ENCODE measurements around the gene CFAP99.

Gene CFAP99

DNA sequence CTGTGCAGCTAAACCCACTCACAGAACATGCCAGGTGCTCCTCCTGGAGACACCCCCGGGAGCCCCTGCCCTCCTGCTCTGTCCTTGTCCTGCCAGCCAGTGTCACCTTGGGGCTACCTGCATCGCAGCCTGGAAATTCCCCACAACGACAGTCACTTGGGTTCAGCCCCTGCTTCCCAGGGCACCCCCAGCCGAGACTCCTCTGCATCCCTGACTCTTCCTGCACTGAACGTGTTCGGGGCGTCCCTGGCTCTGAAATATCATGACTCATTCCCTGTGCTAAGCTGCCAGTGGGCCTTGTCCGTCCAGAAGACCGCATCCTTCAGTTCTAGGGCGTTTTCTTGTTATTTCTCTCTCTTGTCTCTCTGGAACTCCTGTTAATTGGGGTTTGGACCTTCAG is 5.8 kb downstream of the CFAP99 start:
- TF ChIP-seq, protein P1, sequence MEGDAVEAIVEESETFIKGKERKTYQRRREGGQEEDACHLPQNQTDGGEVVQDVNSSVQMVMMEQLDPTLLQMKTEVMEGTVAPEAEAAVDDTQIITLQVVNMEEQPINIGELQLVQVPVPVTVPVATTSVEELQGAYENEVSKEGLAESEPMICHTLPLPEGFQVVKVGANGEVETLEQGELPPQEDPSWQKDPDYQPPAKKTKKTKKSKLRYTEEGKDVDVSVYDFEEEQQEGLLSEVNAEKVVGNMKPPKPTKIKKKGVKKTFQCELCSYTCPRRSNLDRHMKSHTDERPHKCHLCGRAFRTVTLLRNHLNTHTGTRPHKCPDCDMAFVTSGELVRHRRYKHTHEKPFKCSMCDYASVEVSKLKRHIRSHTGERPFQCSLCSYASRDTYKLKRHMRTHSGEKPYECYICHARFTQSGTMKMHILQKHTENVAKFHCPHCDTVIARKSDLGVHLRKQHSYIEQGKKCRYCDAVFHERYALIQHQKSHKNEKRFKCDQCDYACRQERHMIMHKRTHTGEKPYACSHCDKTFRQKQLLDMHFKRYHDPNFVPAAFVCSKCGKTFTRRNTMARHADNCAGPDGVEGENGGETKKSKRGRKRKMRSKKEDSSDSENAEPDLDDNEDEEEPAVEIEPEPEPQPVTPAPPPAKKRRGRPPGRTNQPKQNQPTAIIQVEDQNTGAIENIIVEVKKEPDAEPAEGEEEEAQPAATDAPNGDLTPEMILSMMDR (IDR thresholded peaks at IDR 0.05; ENCODE audit: low read depth, low read length, poor library complexity, severe bottlenecking): no peak
- no peak for TF ChIP-seq EZH2phosphoT487 (IDR thresholded peaks at IDR 0.05; ENCODE audit: borderline replicate concordance, low read length)
- Histone ChIP-seq H3K4me1 (ENCODE audit: control insufficient read depth, low read length) (peaks cover 4% of the 10 kb centered on the region), H3K9me3 (ENCODE audit: control insufficient read depth, insufficient read depth, low read length) (no peaks in the 10 kb centered on the region)

DNA sequence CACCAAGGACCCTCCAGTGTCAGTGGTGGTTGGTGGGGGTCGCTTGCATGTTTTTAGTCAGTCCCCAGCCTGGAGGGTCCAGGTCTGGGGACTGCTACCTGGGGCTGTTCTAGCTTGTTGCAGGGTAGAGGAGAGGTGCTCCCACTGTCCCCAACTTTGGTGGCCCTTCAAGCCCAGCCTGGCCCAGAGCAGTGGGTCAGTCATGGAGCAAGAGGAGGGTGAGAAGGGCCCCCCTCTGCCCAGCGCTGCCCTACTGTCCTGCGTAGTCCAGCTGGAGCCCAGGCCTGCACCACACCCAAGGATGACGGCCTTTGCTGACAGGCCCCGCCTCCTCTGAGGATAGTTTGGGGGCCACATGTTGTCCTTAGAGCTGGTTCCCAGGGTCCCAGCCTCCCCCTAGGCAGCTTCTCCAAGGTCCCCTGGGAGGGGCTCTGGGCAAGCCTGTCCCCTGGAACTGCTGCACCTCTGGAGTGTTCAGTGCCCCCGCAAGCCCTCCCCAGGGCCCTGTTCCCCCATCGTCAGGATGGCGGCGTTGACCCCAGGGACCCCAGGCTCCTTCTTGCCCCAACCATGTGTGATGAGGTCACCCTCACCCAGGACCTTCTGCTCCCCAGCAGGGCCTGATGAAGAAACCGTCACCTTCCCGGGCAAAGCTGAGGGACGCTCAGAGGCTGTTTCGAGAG is 6.8 kb downstream of the CFAP99 start:
- Histone ChIP-seq H3K4me2 (ENCODE audit: low read length) (no peak overlapping the region), H4K20me1 (ENCODE audit: control insufficient read depth, insufficient read depth, low read depth, low read length) (no peaks in the 10 kb centered on the region), H3K9me2 (replicated peaks; ENCODE audit: control insufficient read depth, low read length) (no peaks in the 10 kb centered on the region), H3F3A (ENCODE audit: control insufficient read depth, insufficient read depth) (no peaks in the 10 kb centered on the region), H3K9me3 (ENCODE audit: control insufficient read depth, insufficient read depth, low read length) (no peaks in the 10 kb centered on the region), H3K4me3 (ENCODE audit: low read length) (no peak overlapping the region), H3K27ac (ENCODE audit: low read depth, low read length) (no peak overlapping the region), H3K79me2 (ENCODE audit: control insufficient read depth, low read length) (no peaks in the 10 kb centered on the region), H3K4me1 (ENCODE audit: control insufficient read depth, low read length) (peaks cover 4% of the 10 kb centered on the region; the same call in 1 of the 2 replicates), H3K27me3 (ENCODE audit: control insufficient read depth, low read length) (peaks cover 17% of the 10 kb centered on the region), H3K36me3 (ENCODE audit: control insufficient read depth, low read length) (no peaks in the 10 kb centered on the region)
- TF ChIP-seq, protein P1 (IDR thresholded peaks at IDR 0.05; ENCODE audit: low read depth, low read length, poor library complexity, severe bottlenecking): no peak

More for the DNA sequence above, 5.8 kb downstream of the CFAP99 start:
- Histone ChIP-seq H3K27me3 (ENCODE audit: control insufficient read depth, low read length) (peaks cover 27% of the 10 kb centered on the region), H3K36me3 (ENCODE audit: control insufficient read depth, low read length) (no peaks in the 10 kb centered on the region), H4K20me1 (ENCODE audit: control insufficient read depth, insufficient read depth, low read depth, low read length) (no peaks in the 10 kb centered on the region), H3F3A (ENCODE audit: control insufficient read depth, insufficient read depth) (no peaks in the 10 kb centered on the region), H3K27ac (ENCODE audit: low read depth, low read length) (no peak overlapping the region), H3K79me2 (ENCODE audit: control insufficient read depth, low read length) (no peaks in the 10 kb centered on the region), H3K9me2 (replicated peaks; ENCODE audit: control insufficient read depth, low read length) (no peaks in the 10 kb centered on the region), H3K4me2 (ENCODE audit: low read length) (no peak overlapping the region), H3K4me3 (ENCODE audit: low read length) (no peak overlapping the region)

DNA sequence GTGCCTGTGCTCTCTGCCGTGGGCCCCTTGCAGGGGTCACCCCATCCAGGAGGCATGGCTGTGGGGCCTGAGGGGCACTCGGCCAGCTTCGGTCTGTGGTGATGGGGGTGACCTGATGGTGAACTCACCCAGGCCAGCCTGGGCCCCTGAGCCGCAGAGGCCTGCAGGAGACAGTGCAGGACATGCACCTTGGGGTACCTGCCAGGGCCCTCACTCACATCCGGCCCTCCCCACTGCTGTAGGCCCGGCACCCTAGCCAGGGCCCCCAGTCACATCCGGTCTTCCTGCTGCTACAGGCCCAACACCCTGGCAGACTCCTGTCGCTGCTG is 7.3 kb downstream of the CFAP99 start:
- no peak overlapping the region for H3K4me3 ChIP-seq (ENCODE audit: low read length)
- H4K20me1 ChIP-seq (ENCODE audit: control insufficient read depth, insufficient read depth, low read depth, low read length): no peaks in the 10 kb centered on the region
- H3K9me3 ChIP-seq (ENCODE audit: control insufficient read depth, insufficient read depth, low read length): no peaks in the 10 kb centered on the region
- no peaks in the 10 kb centered on the region for H3K79me2 ChIP-seq (ENCODE audit: control insufficient read depth, low read length)
- no peak overlapping the region for H3K27ac ChIP-seq (ENCODE audit: low read depth, low read length)
- no peaks in the 10 kb centered on the region for H3K36me3 ChIP-seq (ENCODE audit: control insufficient read depth, low read length)
- H3K27me3 ChIP-seq (ENCODE audit: control insufficient read depth, low read length): peaks cover 12% of the 10 kb centered on the region
- no peaks in the 10 kb centered on the region for H3F3A ChIP-seq (ENCODE audit: control insufficient read depth, insufficient read depth)
- no peaks in the 10 kb centered on the region for H3K9me2 ChIP-seq (replicated peaks; ENCODE audit: control insufficient read depth, low read length)
- peaks cover 4% of the 10 kb centered on the region; the same call in 1 of the 2 replicates for H3K4me1 ChIP-seq (ENCODE audit: control insufficient read depth, low read length)
- H3K4me2 ChIP-seq (ENCODE audit: low read length): no peak overlapping the region
- TF ChIP-seq EZH2phosphoT487 (IDR thresholded peaks at IDR 0.05; ENCODE audit: borderline replicate concordance, low read length): no peak
- TF ChIP-seq, protein P1 (IDR thresholded peaks at IDR 0.05; ENCODE audit: low read depth, low read length, poor library complexity, severe bottlenecking): no peak
